HG02588 (cell line): ENCODE results near the gene ARHGAP35.
"Not testable (repeated sequence)": the region's sequence is repeated elsewhere in the genome, so short reads cannot be mapped to it uniquely, and the experiment has no call there.

Experiments
- ATAC-seq: cut with Tn5 transposase; IDR thresholded peaks from one replicate; pipeline ENCODE4 v1.9.1; 2021; ENCODE audit warnings: mild to moderate bottlenecking, moderate library complexity; ENCODE audit not compliant: unreplicated experiment

ARHGAP35 gene

DNA sequence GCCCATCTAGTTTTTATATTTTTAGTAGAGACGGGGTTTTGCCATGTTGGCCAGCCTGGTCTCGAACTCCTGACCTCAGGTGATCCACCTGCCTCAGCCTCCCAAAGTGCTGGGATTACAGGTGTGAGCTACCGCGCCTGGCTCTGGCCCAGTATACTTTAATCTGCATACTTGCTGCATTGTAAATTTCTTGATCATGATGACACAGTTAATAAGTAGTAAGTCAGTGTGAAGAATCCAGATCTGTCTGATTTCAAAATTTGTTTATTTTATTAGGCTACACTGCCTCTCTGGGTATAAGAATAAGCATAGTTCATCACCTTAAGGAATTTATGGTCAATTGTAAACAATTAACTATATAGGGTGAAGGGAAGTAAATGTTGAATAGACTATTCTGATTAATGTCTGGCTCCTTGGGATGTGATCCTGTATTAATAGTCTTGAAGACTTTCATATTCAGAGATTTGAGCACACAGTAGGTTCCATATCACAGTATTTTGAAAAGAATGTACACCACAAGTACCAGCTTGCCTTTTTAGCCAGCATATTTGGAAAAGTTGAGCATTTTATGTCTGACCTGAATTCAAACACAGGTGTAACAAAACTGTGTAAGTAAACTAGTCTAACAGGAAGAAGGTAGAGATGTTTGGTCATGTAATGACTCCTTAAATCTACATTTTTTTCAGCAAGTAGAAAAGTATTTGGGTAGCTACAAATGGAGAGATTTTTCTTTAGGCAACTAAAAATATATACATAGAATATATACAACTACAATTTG lies 7.4 kb downstream of the ARHGAP35 start:
- ATAC-seq = no peak

DNA sequence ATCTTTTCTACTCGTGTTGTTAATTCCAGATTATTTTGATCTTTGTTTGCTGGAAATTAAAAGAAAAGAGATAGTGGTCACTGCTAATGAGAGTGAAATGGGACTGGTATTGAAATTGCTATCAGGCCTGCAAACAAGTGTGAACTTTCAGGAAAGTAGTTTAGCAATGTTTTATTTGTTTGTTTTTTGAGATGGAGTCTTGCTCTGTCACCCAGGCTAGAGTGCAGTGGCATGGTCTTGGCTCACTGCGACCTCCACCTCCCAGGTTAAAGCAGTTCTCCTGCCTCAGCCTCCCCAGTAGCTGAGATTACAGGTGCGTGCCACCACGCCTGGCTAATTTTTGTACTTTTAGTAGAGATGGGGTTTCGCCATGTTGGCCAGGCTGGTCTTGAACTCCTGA lies 10.4 kb downstream of the ARHGAP35 start:
- ATAC-seq = not testable (repeated sequence)

DNA sequence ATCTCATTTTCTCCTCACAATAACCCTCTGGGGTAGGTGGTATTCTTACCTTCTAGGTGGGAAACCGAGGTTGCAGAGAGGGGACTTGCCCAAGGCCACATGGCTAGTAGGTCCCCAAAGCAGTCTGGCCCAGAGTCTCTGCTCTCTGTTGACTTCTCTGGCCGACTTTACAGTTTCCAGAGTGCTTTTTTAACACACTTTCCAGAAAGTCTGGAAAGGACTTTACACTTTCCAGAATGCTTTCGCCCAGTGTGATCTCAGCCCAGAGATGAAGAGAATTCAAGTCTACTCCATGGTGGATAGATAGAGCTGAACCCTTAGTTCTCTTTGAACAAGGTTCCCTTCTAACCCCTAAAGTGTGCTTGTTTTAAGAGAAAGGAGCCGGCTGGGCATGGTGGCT lies 12.2 kb downstream of the ARHGAP35 start:
- no peak for ATAC-seq

DNA sequence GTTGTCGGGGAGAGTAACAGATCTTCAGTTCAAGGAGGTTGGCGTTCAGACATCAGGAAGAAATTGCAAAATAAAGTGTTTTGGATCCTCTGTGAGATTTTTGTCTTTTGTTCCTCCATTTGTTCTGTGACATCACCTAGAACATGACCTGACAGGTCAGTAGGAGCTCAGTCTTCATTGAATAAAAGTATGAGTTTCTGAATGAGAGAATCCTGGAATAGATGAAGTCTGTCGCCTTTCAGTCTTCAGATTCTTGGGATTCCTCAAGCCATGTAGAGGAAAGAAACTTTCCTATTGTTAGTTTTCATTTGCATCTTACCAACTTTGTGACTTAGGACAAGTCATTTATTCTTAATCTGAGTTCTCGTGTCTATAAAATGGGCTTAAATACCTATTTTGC lies 14.4 kb downstream of the ARHGAP35 start:
- no peak for ATAC-seq

DNA sequence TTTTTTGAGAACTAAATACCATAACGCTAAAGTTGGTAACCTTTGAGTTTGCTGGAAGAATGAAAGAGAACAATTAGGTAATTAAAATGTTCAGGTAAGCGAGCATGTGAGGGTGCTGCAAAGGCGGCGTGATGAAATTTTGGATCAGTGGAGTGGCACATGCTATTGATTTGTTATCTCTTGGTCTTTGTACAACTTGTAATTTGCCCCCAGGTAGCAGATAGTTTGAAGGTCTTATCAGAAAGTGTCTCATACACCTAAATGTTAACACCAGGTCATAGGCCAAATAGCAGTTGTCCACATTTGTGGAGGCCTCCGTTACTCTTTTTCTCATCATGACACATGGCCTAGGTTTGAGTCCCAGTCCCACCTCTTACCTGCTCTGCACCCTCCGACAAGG lies 14.9 kb downstream of the ARHGAP35 start:
- ATAC-seq = no peak

DNA sequence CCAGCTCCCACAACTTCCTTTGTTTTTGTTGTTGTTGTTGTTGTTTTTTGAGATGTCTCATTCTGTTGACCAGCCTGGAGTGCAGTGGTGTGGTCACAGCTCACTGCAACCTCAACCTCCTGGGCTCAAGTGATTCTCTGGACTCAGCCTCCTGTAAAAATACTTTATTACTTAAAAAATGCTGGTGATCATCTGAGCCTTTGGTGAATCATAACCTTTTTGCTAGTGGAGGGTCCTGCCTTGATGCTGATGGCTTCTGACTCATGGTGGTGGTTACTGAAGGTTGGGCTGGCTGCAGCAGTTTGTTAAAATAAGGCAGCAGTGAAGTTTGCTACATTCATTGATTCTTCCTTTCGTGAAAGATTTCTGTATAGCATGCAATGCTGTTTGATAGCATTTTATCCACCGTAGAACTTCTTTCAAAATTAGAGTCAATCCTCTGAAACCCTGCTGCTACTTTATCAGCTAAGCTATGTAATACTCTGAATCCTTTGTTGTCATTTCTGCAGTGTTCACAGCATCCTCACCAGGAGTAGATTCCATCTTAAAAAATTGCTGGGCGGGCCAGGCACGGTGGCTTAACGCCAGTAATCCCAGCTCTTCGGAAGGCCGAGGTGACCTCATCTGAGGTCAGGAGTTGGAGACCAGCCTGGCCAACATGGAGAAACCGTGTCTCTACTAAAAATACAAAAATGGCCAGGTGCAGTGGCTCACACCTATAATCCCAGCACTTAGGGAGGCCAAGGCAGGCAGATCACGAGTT lies 18.0 kb downstream of the ARHGAP35 start:
- ATAC-seq = no peak

DNA sequence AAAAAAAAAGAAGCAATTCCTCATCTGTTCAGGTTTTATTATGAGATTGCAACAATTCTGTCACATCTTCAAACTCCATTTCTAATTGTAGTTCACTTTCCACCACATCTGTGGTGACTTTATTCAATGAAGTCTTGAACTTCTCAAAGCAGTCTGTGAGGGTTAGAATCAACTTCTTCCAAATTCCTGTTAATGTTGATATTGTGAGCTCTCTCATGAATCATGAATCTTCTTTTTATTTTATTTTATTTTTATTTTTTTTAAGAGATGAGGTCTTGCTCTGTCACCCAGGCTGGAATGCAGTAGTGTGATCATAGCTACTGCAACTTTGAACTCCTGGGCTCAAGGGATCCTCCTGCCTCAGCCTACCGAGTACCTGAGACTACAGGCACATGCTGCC lies 19.6 kb downstream of the ARHGAP35 start:
- no peak for ATAC-seq

DNA sequence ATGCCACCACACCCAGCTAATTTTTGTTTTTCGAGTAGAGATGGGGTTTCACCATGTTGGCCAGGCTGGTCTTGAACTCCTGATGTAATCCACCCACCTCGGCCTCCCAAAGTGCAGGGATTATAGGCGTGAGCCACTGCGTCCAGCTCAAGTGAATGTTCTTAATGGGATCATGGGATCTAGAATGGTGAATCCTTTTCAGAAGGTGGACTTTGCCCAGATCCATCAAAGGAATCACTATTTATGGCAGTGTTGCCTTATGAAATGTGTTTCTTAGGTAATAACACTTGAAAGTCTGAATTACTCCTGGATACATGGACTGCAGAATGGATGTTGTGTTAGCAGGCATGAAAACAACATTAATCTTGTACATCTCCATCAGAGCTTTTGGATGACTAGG lies 20.3 kb downstream of the ARHGAP35 start:
- ATAC-seq = no peak

DNA sequence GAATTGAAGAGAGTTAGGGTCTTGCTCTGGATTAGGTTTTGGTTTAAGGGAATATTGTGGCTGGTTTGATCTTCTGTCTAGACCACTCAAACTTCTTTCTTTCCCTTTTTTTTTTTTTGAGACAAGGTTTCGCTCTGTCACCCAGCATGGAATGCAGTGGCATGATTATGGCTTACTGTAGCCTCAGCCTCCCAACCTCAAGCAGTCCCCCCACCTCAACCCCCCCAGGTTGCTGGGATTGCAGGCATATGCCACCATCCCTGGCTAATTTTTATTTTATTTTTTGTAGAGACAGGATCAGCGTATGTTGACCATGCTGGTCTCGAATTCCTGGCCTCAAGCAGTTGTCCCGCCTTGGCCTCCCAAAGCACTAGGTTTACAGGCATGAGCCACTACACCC lies 21.2 kb downstream of the ARHGAP35 start:
- no peak for ATAC-seq

DNA sequence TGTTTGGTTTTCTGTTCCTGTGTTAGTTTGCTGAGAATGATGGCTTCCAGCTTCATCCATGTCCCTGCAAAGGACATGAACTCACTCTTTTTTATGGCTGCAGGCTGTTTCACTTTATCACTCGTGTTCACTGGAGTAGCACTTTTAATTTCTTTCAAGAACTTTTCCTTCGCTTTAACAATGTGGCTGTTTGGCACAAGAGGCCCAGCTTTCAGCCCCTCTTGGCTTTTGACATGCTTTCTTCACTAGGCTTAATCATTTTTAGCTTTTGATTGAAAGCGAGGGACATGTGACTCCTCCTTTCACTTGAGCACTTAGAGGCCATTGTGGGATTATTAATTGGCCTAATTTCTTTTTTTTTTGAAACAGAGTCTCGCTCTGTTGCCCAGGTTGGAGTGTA lies 22.0 kb downstream of the ARHGAP35 start:
- ATAC-seq = not testable (repeated sequence)

DNA sequence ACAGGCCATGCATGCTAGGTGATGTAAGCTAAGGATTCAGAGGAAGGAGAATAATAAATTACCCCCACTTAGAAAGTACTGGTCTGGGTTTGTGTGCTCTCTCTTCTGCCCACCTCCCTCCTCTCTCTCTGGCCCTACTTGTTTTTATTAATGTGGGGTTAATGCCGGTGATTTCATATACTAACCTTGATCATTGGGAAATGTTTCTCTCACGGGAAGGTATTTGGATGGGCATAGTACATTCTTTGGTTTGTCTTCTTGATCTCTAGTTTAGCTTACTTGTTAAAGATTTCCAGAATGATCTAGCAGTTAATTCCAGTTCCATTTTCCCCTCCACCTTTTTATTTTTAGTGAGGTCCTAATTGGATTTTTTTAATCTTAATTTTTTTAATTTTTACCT lies 24.6 kb downstream of the ARHGAP35 start:
- ATAC-seq = no peak

DNA sequence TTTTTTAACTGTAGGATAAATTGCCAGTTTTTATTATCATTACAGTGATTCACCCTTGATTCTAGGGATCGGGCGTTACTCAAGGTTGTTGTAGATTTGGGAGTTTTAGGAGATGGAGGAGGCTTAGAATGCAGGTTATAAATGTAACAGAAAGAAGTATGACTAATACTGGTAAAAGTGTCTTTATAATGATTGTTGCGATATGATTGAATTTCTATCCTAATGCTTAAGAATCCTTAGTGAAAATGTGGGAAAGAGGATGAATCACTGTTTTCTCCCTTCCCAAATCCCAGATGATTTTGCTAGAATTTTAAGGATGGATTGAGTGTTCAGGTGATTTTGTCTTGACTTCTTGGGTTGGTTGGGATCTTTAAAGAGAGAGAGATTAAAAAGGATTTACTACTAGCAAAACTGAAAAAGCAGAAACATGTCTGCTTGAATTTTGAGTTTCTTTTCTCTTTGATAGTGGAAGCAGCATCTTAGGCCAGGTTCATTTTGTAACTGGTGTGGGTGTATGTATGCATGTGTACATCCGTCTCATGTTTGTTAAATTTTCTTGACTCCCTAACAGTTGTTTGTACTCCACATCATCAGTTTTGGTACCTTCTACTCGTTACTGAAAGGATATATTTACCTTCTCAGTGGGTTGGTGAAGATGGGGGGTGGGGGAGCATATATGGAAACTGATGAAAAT lies 25.9 kb downstream of the ARHGAP35 start:
- no peak for ATAC-seq

DNA sequence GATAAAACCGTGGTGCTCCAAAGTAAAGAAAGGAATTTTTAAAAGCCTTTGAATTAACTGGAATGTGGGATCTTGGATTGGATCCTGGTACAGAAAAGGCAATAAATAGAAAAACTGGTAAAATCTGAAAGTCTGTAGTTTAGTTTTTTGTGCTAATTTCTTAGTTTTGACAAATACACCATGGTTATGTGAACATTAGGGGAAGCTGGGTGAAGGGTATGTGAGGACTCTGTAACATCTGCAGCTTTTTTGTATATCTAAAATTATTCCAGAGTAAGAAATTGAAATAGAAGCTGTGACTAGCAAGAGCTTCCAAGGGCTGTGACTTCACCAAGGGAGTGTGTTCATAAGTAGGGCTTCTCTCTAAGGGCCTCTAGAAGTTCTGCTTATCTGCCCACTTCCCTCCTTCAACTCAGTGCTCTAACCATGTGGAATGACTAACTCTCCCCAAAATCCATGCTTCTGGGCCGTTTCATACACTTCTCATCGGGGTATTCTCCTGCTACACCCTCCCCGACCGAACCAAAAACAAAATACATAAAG lies 26.5 kb downstream of the ARHGAP35 start:
- ATAC-seq = no peak

DNA sequence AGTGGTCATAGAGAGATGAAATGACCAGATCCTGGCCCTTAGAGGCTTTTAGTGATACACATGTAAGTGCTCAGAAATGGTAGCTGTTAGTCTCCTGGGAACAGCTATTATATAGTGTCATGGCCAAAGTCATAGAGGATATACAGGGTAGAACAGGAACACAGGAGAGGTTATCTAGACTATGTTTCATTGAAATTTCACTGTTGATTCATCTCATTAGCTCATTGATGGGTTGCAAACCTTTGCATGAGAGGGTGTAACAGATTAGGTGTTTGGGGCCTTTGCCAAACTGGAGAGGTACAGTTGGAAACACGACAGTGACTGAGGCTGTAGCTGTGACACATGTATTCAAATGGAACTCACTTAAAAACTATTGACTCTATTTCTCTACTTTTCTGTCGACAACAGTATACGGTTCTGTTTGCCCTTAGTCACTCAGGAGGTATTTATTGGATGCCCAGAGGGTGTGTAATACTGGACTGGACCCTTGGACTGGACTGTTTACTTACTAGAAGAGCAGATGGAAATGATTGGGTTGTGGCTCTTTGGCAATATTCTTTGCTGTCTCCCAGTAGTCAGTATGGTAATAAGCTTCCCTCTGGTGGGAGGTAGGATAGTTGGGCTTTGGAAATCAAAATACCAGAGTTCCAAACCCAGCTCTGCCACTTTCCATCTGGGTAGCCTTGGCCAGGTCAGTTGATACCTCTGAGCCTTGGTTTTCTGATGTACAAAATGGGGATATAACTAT lies 29.8 kb downstream of the ARHGAP35 start:
- ATAC-seq = no peak

DNA sequence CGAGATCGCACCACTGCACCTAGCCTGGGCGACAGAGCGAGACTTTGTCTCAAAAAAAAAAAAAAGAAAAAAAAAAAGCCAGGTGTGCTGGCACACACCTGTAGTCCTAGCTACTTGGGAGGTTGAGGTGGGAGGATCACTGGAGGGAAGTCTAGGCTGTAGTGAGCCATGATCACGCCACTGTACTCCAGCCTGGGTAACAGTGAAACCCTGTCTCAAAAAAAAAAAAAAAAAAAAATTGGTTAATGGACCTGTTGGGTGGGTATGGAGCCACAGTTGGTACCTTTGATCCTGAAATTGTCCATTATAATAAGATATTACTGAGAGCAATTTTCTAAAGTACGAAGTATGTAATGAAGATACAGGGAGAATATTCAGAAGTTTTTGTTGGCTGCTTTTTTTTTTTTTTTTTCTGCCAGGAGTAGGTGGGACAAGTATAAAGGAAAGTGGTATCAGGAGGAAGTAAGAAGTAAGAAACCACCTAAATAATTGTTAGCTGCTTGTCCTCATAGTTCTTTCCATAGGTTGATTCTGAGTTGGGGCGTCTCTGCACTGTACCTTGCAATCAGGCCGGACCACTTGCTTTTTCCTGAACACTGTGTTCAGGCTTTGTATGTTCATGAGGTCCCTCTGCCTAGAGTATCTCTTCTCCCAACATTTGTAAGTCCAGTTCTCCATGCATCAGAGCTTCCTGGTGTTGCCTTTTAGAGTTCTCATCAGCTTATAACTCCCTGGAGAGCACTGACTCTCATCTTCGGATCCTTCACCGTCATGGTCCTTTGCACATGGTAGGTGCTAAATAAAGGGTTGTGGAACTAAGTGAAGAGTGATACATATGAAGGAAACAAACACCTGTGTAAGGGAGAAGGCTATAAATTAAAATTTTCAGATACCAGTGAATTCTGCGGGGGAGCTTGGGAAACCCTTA lies 31.7 kb downstream of the ARHGAP35 start:
- no peak for ATAC-seq

DNA sequence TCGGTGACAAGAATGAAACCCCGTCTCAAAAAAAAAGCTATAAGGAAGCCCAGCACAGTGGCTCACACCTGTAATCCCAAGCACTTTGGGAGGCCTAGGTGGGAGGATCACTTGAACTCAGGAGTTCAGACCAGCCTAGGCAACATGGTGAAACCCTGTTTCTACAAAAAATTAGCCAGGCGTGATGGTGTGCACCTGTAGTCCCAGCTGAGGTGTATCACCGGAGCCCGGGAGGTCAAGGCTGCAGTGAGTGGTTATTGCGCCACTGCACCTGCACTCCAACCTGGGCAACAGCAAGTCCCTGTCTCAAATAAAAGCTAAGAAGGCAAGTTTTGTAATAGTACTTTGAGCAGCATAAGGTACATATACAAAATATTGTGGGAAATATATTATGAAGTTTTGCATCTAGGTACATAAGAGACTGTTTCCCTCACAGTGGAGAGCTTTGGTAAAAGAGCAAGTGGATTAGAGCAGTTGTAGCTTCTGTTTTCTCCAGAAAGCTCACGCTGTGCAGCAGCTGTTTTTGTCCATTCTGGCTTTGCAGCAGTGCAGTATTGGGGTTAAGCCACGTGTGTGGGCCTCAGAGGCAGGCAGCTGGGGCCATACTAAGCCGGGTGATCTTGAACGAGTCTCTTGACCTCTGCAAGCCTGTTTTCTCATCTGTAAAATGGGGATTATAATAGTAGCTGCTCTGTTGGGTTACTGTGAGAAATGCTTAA lies 35.4 kb downstream of the ARHGAP35 start:
- no peak for ATAC-seq

DNA sequence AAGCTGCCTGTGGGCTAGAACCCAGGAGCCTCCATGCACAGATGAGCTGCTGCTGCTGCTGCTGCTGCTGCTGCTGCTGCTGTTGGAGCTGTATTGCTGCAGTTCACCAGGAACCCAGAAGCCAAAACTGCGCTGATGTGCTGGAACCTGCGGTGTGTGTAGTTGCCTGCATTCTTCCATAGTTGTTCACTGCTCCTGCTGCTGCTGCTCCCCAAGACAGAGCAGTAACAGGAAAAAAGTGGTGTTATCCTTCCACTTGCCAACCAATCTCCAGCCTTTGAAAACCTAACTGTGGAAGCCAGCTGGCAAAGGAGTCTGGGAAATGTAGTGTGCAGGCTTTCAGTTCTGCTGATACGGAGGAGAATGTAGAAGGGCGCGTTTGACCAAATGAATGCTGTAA lies 37.9 kb downstream of the ARHGAP35 start:
- no peak for ATAC-seq

DNA sequence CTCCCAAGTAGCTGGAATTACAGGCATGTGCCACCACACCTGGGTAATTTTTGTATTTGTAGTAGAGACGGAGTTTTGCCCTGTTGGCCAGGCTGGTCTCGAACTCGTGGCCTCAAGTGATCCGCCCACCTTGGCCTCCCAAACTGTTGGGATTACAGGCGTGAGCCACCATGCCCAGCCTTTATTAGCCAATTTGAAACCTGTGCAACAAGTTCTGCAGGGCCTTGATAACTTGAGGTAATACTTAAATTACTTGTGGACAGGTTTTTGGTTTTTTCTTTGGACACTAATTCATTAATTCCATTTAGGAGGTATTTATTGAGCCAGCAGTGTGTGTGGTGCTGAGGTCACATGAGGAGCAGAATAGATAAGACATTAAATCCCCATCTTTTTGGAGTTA lies 39.5 kb downstream of the ARHGAP35 start:
- ATAC-seq = no peak
